Right ventricle myocardium superior (tissue), 1 donor: ENCODE data around the gene GDPD5. TPM values are rescaled to one million over a fixed set of nuclear protein-coding genes. Genes with fewer than 3 reads are reported as not detected.

ENCODE experiments used
- ATAC-seq: fragments of 200-7000 bp; cut with Tn5 transposase; one replicate; pipeline ENCODE4 v1.9.1; 2020; ENCODE audit warnings: mild to moderate bottlenecking; ENCODE audit not compliant: poor library complexity
- DNase-seq: peaks from one replicate; pipeline ENCODE4 v3.0.0-alpha.2; 2020
- intact Hi-C: fragments of 100-400 bp; cut with DNase I; formaldehyde crosslinking; loops from one replicate; pipeline ENCODE4 v1.11.2; 2022
- total RNA-seq: library from RNA; stranded (reverse); fragmentation: NEBNext Ultra II Directional; extraction: Animal tissue kit (Norgen Biotek cat#: 25700); gene quantifications from one replicate; pipeline ENCODE4 v1.2.1, GENCODE V29; 2021
- donor health status: DM: no; HTN: yes; CAD: no; lungs with severe emphysema.

Gene GDPD5
- total RNA-seq, 1 donor from 2014 or later: 6.5 TPM

DNA sequence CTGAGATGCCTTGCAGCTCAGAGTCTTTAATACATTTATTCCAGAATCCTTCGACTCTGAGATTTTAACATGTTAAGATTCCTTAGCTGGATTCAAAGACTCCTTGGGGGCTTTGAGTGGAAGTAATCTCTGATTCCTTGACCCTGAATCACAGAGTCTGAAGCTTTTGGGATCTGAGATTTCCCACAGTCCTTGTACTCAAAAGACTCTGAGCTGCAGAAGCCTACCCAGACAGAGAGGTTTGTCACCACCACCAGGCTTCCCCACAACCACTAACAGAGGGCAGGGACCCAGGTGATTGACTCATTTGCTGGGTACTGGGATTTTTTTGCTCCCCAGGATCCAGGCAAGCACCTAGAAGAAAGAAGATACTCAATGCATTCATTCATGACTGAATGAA, 34.9 kb upstream of the GDPD5 start:
- ATAC-seq: no peak
- no peak for DNase-seq
- intact Hi-C loops: no loop called here

DNA sequence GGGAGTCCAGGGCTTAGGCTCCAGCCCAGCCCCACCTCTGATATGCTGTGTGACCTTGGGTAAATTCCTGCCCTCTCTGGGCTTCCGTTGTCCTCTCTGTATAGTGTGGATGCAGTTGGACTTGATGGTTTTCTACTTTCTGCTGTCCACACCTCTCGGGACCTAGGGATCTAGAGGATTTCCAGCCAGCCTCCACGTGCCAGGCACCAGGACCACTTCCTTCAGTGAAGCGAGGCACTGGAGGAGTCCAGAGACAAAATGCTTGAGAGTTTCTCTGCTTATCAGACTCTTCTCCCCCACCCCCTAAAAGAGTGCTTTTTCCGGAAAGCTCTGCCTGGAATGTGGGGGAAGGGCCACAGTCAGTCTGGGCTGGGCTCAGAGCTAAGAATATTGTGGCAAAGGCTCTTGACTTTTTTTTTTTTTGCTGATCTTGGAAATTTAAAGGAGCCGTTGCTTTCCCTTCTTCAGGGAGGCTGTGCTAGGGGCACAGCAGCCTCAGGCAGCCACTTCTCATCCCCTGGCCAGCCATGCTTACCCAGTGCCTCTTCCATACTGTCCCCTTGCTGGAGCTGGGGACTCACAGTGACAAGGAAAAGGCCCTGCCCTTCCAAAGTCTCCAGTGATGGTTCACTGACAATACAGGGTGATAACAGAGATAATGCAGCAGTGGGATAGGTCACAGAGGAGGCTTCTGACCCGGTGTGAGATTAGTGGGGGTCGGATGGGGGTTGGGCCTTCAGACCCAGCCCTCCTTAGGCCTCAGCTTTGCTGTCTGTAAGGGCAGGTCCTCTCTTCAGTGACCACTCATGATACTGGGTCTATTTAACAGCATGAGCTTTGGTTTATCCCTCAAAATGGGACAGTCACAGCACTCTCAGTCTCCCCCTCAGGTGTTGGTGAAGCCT, 33.5 kb upstream of the GDPD5 start:
- peak; percentile 67 for DNase-seq
- intact Hi-C loops: no loop called here
- ATAC-seq: peak; percentile 3

GRCh38 chr11:75557666-75558494, 32.1 kb upstream of the GDPD5 start:
- intact Hi-C loops: no loop called here
- peak; percentile 67 for DNase-seq
- peak; percentile 6 for ATAC-seq

GRCh38 chr11:75556275-75556674, 30.5 kb upstream of the GDPD5 start:
- intact Hi-C loops: no loop called here
- ATAC-seq: no peak
- DNase-seq: no peak

GRCh38 chr11:75555079-75555811, 29.5 kb upstream of the GDPD5 start:
- intact Hi-C loops: no loop called here
- ATAC-seq (no peak), DNase-seq (no peak)

DNA sequence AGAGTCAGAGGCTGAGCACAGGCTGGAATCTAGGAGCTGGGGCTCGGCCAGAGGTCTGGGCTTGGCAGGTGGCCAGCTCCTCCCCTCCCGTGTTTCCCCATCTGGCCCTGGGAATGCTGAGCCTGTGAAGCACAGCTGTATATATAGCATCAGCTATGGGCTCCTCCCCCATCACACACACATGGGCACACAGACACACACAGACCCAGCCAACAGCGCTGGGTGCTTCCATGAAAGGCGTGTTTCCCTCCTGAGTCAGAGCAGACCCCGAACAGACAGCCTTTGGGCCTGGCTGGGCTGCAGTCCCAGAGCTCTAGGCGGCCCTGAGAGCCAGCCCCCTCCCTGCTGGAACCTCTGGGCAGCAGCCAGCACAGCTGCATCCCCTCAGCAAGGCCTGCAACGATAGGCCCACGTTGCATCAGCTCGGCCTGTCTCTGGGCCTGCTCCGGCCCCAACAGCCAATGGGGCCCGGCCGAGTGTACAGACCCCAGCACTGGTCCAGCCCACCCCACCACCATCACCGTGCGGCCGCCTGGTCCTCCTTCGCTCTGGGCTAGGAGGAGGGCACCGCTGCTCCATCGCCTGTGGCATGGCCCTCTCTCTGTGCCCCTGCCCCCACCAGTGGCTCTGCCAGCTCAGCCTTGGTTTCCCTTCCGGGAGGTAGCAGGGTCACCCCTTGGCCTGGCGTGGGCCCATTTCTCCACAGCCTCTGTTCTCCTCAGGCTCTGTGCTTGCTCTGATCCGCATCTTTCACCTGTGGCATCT, 28.7 kb upstream of the GDPD5 start:
- DNase-seq (peak; percentile 96), ATAC-seq (peak; percentile 87)
- intact Hi-C loops: no loop called here

DNA sequence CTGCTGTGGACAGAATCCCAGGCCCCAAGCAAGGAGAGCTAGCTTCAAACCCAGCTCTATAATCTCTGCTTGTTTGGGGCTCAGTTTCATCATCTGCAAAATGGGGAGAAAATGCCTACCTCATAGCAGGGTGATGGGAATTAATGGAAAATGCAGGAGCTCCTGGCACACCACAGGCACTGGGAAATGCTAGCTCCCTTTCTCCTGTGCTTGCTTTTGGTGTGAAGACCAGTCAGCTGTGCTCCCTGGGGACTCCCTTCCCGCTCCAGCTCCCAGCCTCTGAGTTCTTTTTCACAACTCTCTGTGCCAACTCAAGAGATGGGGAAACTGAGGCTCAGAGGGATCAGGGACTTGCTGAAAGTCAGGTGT, 28.1 kb upstream of the GDPD5 start:
- intact Hi-C loops: no loop called here
- DNase-seq (peak; percentile 59), ATAC-seq (peak; percentile 18)

- DNase-seq (no peak), ATAC-seq (no peak)
- intact Hi-C loops: no loop called here
Observed at GRCh38 chr11:75553182-75553581, 27.4 kb upstream of the GDPD5 start.

GRCh38 chr11:75549370-75549958, 23.7 kb upstream of the GDPD5 start:
- DNase-seq (no peak), ATAC-seq (no peak)
- intact Hi-C loops: loop anchor here (2.0 to 10.0 kb wide), 3 partner anchors 29 to 158 kb away; partner anchors contain the start of gene MAP6

- ATAC-seq: no peak
- DNase-seq: no peak
- intact Hi-C loops: loop anchor here (2.0 to 10.0 kb wide), 3 partner anchors 30 to 159 kb away; partner anchors contain the start of gene MAP6
Observed at GRCh38 chr11:75548595-75549272, 23.0 kb upstream of the GDPD5 start.

DNA sequence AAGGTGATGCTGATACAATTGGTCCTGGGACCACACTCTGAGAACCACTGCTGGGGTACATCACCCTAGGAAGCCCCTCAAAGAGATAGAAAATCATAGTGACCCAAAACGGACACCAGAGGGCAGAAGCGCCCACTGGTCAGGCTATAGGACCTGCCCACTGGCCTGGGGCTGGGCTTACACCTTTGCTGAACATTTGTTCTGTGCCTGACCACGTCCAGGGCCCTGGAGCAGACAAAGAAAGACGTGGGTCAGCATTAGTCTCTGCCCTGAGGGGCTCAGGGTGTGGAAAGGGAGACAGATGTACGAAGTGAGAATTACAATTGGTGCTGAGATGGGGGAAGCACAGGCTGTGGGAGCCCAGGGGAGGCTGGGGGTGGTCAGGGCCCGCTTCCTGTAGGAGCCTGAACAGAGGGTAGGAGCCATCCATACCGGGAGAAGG, 21.9 kb upstream of the GDPD5 start:
- peak; percentile 88 for ATAC-seq
- intact Hi-C loops: loop anchor here (2.0 to 10.0 kb wide), 3 partner anchors 31 to 160 kb away; partner anchors contain the start of gene MAP6
- peak; percentile 75 for DNase-seq

GRCh38 chr11:75547177-75547576, 21.4 kb upstream of the GDPD5 start:
- intact Hi-C loops: loop anchor here (5.0 to 10.0 kb wide), 2 partner anchors 118 to 160 kb away; partner anchors contain the start of gene MAP6
- ATAC-seq (no peak), DNase-seq (no peak)

GRCh38 chr11:75543806-75544205, 18.1 kb upstream of the GDPD5 start:
- DNase-seq: no peak
- ATAC-seq: no peak
- intact Hi-C loops: loop anchor here (10.0 kb wide), 1 partner anchor 121 kb away; the partner anchor contains the start of gene MAP6

- ATAC-seq: no peak
- intact Hi-C loops: loop anchor here (10.0 kb wide), 1 partner anchor 123 kb away; the partner anchor contains the start of gene MAP6
- no peak for DNase-seq
Observed at GRCh38 chr11:75542088-75542438, 16.3 kb upstream of the GDPD5 start.

- intact Hi-C loops: loop anchor here (10.0 kb wide), 1 partner anchor 123 kb away; the partner anchor contains the start of gene MAP6
- ATAC-seq (no peak), DNase-seq (no peak)
Observed at GRCh38 chr11:75541193-75542087, 15.7 kb upstream of the GDPD5 start.
